Glutamatergic neuron (in vitro differentiated cells): ENCODE measurements around the gene GKAP1. TPM values are rescaled to one million over a fixed set of nuclear protein-coding genes. Genes with fewer than 3 reads are reported as not detected.

Experiments
- DNase-seq: peaks from one replicate; pipeline ENCODE4 v3.0.0; 2022
- H3K27ac Mint-ChIP-seq: one replicate; pipeline ENCODE4 v1.8.0; 2020; ENCODE audit warnings: mild to moderate bottlenecking, mixed read lengths, inconsistent platforms; ENCODE audit not compliant: unreplicated experiment
- H3K27me3 Mint-ChIP-seq: one replicate; pipeline ENCODE4 v1.8.0; 2020; ENCODE audit warnings: mild to moderate bottlenecking, moderate library complexity, mixed read lengths, inconsistent platforms; ENCODE audit not compliant: unreplicated experiment
- H3K36me3 Mint-ChIP-seq: one replicate; pipeline ENCODE4 v1.8.0; 2020; ENCODE audit warnings: mild to moderate bottlenecking, mixed read lengths, inconsistent platforms; ENCODE audit not compliant: unreplicated experiment
- H3K4me1 Mint-ChIP-seq: one replicate; pipeline ENCODE4 v1.8.0; 2020; ENCODE audit warnings: mild to moderate bottlenecking, low read depth, mixed read lengths, inconsistent platforms; ENCODE audit not compliant: unreplicated experiment
- H3K4me3 Mint-ChIP-seq: one replicate; pipeline ENCODE4 v1.8.0; 2020; ENCODE audit warnings: mild to moderate bottlenecking, mixed read lengths, inconsistent platforms; ENCODE audit not compliant: unreplicated experiment
- H3K9me3 Mint-ChIP-seq: one replicate; pipeline ENCODE4 v1.8.0; 2020; ENCODE audit warnings: mild to moderate bottlenecking, moderate library complexity, mixed read lengths, inconsistent platforms; ENCODE audit not compliant: unreplicated experiment
- total RNA-seq: library from RNA; stranded (reverse); fragmentation: NEBNext Ultra II Directional; extraction: Animal tissue kit (Norgen Biotek cat#: 25700); gene quantifications from one replicate; pipeline ENCODE4 v1.2.1, GENCODE V29; 2021; ENCODE audit not compliant: unreplicated experiment
- TF ChIP-seq, protein P1 (sequence below): fragments of 200-600 bp; sonication (generic); IDR thresholded peaks from one replicate; pipeline ENCODE4 v1.5.0; 2021; ENCODE audit not compliant: partially characterized antibody, unreplicated experiment

GKAP1 gene
- total RNA-seq, 1 donor from 2014 or later = 47.4 TPM

DNA sequence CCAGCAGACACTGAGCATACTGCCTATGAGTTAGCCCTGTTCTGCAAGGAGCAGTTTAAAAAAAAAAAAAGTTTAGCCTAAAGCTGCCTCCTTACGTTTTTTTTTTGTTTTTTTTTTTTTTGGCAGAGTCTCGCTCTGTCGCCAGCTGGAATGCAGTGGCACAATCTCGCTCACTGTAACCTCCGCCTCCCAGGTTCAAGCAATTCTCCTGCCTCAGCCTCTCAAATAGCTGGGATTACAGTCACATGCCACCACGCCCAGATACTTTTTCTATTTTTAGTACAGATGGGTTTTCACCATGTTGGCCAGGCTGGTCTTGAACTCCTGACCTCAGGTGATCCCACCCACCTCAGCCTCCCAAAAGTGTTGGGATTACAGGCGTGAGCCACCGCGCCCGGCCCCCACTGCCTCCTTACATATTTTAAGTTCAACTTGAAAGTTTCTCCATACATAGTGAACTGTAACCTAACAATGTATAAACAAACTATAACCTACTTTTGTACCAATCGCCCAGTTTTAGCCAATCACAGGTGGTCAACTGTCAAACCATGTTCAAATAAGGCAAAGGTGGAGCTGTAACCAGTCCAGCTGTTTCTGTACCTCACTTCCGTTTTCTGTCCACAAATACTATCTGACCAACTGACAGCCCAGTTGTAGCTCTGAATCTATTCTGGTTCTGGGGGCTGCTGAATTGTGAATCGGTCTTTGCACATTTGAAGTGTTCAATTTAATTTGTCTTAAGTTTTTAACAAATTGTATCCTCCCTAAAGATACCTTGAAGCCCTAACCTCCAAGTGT is 17.1 kb downstream of the GKAP1 start:
- no peak overlapping the region for H3K4me3 Mint-ChIP-seq
- no peaks in the 10 kb centered on the region for H3K4me1 Mint-ChIP-seq

DNA sequence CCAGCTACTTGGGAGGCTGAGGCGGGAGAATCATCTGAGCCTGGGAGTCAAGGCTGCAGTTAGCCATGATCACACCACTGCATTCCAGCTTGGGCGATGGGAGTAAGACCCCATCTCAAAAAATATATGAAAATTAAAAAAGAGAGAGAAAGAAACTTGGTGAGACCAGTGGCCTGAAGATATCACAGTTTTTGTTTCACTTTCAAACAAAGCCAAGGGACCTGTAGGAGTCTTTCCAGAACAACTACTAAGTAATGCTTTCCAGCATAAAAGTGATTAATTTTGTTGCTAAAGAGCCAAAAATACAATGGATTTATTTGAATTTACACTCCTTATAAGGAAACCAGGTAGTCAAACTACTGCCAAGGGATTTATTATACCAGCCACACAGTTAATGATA is 23.5 kb downstream of the GKAP1 start:
- H3K4me1 Mint-ChIP-seq = no peaks in the 10 kb centered on the region
- H3K27ac Mint-ChIP-seq = no peak overlapping the region
- H3K4me3 Mint-ChIP-seq = no peak overlapping the region
- no peaks in the 10 kb centered on the region for H3K36me3 Mint-ChIP-seq
- no peaks in the 10 kb centered on the region for H3K27me3 Mint-ChIP-seq
- no peak for DNase-seq
- no peaks in the 10 kb centered on the region for H3K9me3 Mint-ChIP-seq
- TF ChIP-seq, protein P1, sequence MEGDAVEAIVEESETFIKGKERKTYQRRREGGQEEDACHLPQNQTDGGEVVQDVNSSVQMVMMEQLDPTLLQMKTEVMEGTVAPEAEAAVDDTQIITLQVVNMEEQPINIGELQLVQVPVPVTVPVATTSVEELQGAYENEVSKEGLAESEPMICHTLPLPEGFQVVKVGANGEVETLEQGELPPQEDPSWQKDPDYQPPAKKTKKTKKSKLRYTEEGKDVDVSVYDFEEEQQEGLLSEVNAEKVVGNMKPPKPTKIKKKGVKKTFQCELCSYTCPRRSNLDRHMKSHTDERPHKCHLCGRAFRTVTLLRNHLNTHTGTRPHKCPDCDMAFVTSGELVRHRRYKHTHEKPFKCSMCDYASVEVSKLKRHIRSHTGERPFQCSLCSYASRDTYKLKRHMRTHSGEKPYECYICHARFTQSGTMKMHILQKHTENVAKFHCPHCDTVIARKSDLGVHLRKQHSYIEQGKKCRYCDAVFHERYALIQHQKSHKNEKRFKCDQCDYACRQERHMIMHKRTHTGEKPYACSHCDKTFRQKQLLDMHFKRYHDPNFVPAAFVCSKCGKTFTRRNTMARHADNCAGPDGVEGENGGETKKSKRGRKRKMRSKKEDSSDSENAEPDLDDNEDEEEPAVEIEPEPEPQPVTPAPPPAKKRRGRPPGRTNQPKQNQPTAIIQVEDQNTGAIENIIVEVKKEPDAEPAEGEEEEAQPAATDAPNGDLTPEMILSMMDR = no peak

More for the DNA sequence above, 17.1 kb downstream of the GKAP1 start:
- Mint-ChIP-seq H3K27me3 (no peaks in the 10 kb centered on the region), H3K9me3 (peaks cover 6% of the 10 kb centered on the region), H3K36me3 (peaks cover 4% of the 10 kb centered on the region), H3K27ac (no peak overlapping the region)
- no peak for DNase-seq
- TF ChIP-seq, protein P1 = no peak

DNA sequence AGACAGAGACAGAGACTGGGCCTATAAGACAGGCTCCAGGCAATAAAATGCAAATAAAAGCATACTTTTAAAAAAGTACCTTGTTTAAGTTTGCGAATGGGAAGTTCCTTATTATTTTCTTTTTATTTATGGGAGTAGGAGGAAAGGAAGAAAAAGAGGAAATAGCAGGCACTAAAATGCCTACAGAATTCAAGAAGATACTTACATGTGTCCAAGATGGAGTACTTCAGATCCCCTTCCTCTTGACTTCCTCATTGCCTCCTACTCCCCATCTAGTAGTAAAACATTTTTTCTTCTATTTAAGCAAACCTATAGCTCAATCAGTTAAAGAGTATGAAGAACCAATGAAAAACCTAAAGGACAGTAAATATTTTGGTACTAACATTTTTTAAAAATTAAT is 24.8 kb downstream of the GKAP1 start:
- Mint-ChIP-seq H3K4me3 (no peak overlapping the region), H3K36me3 (peaks cover 5% of the 10 kb centered on the region), H3K27ac (no peak overlapping the region), H3K4me1 (no peaks in the 10 kb centered on the region), H3K27me3 (no peaks in the 10 kb centered on the region), H3K9me3 (no peaks in the 10 kb centered on the region)
- TF ChIP-seq, protein P1 = no peak
- DNase-seq = no peak

DNA sequence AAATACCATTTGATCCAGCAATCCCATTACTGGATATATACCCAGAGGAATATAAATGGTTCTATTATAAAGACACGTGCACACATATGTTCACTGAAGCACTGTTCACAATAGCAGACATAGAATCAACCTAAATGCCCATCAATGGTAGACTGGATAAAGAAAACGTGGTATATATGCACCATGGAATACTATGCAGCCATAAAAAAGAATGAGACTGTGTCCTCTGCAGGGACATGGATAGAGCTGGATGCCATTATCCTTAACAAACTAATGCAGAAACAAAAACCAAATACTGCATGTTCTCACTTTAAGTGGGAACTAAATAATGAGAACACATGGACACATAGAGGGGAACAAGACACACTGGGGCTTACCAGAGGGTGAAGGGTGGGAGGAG is 39.4 kb downstream of the GKAP1 start:
- Mint-ChIP-seq H3K27me3 (no peaks in the 10 kb centered on the region), H3K27ac (no peak overlapping the region), H3K36me3 (peaks cover 7% of the 10 kb centered on the region), H3K4me1 (no peaks in the 10 kb centered on the region), H3K9me3 (no peaks in the 10 kb centered on the region), H3K4me3 (no peak overlapping the region)
- TF ChIP-seq, protein P1 = no peak
- no peak for DNase-seq

DNA sequence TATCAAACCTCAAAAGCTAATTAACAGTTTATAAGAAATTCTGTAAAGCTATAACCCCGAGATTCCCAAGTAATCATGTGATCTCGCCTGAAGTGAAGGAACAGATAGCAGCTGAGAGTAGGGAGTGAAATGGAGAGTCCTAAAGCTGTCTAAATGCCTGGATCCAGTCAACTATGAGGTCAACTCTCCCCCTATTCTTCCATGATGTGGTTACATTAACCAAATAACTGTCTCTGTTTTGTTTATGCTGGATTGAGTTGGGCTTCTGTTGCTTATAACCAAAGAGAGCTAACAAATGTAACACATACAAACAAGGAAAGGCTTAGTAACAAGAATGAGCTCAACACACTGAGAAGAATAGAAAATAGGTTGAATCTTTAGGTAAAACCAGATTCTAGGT is 41.6 kb downstream of the GKAP1 start:
- H3K36me3 Mint-ChIP-seq = peaks cover 7% of the 10 kb centered on the region
- no peaks in the 10 kb centered on the region for H3K9me3 Mint-ChIP-seq
- H3K4me1 Mint-ChIP-seq = no peaks in the 10 kb centered on the region
- H3K4me3 Mint-ChIP-seq = no peak overlapping the region
- TF ChIP-seq, protein P1 = no peak
- no peaks in the 10 kb centered on the region for H3K27me3 Mint-ChIP-seq
- no peak for DNase-seq
- H3K27ac Mint-ChIP-seq = no peak overlapping the region
